Activated T-cell treated with anti-CD3 and anti-CD28 coated beads, Interleukin-2, amount 50 U/mL, for 24 hours (primary cell): ENCODE results near the gene TRABD2B.
A peak's percentile ranks its signal among the peaks of the same experiment; 100 is the strongest.

ENCODE experiments used
- DNase-seq: peaks from one replicate; pipeline ENCODE4 v3.0.0-alpha.2; 2020
- H3K27ac Mint-ChIP-seq: 2 replicates; pipeline ENCODE4 v1.8.0; 2020; ENCODE audit warnings: mild to moderate bottlenecking, mixed read lengths
- H3K27me3 Mint-ChIP-seq: 2 replicates; pipeline ENCODE4 v1.8.0; 2020; ENCODE audit warnings: mixed read lengths
- H3K36me3 Mint-ChIP-seq: 2 replicates; pipeline ENCODE4 v1.8.0; 2020; ENCODE audit warnings: low read depth, mixed read lengths
- H3K4me1 Mint-ChIP-seq: 2 replicates; pipeline ENCODE4 v1.8.0; 2020; ENCODE audit warnings: low read depth, mixed read lengths
- H3K4me3 Mint-ChIP-seq: 2 replicates; pipeline ENCODE4 v1.8.0; 2020; ENCODE audit warnings: mild to moderate bottlenecking, moderate library complexity, mixed read lengths
- H3K9me3 Mint-ChIP-seq: 2 replicates; pipeline ENCODE4 v1.8.0; 2020; ENCODE audit warnings: mixed read lengths

The TRABD2B gene

DNA sequence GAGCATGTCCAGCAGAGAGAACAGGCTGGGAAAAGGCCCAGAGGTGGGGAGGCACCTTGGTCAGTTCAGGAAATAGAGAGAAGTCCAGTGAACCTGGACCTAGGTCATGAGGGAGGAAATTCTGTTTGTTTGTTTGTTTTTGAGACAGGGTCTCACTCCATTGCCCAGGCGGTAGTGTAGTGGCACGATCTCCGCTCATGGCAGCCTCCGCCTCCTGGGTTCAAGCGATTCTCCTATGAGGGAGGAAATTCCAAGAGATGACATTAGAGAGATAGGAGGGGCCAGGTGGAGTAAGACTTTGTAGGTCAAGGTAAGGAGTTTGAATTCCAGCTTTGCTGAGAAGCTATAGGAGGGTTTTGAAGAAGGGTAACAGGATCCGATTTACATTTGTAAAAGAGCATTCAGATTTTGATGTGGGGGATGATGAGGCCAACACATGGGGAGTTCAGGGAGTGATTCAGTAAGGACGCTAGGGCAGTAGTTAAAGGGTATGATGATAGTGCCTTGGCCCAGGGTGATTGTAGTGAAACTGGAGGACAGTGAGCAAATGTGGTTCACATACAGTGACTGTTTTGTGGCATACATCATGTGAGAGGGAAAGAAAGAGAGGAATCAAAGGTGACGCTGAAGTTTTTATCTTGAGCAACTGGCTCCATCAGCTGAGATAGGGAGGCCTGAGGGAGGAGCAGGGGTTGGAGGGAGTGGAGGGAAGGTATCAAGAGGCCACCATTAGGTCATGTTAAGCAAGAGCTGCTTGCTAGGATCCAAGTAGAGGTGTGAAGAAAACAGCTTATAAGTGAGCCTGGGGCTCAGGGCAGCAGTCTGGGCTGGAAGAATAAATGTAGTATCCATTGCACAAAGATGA lies 8.3 kb upstream of the TRABD2B start:
- DNase-seq, result no peak

DNA sequence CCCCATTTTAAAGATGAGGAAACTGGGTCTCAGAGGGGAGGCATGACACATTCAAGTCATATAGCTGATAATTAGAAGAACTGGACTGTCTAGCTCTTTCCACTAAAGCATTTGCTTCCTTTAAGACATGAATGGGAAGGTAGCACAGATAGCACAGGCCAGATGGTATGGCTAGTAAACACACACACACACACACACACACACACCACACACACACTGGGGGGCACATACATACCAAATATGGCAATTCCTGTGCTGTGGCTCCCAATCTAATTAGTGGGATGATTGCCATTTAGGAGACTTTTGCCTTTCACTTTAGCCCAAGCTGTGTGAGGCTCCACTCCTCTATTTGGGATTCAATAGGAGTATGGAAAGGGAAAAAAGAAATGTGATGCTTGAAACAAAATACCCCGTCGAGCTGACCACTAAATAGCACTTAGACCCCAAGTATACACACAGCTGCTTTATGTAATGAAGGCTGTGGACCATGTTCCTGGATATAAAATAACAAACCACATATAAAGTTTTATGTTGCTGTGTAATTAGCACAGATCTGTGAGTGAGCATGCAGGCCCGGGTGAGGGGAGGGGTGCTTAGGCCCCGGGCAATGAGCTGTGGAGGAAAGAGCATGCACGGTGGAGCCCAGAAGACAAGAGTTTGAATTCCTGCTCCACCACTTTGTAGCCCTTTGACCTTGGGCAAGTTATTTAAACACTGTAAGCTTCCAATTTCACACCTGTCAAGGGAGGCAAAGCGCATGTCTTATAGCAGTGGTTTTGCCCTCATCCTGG lies 6.8 kb upstream of the TRABD2B start:
- Mint-ChIP-seq H3K4me3 (no peak overlapping the region), H3K4me1 (no peaks in the 10 kb centered on the region), H3K9me3 (no peaks in the 10 kb centered on the region), H3K27me3 (peaks cover 25% of the 10 kb centered on the region), H3K27ac (no peak overlapping the region), H3K36me3 (no peaks in the 10 kb centered on the region)
- DNase-seq, result no peak

More for the DNA sequence above, 8.3 kb upstream of the TRABD2B start:
- no peaks in the 10 kb centered on the region for H3K36me3 Mint-ChIP-seq
- H3K27me3 Mint-ChIP-seq, result peaks cover 12% of the 10 kb centered on the region
- H3K9me3 Mint-ChIP-seq, result no peaks in the 10 kb centered on the region
- no peaks in the 10 kb centered on the region for H3K4me1 Mint-ChIP-seq
- H3K27ac Mint-ChIP-seq, result no peak overlapping the region
- H3K4me3 Mint-ChIP-seq, result no peak overlapping the region

- Mint-ChIP-seq H3K9me3 (no peaks in the 10 kb centered on the region), H3K27me3 (peaks cover 41% of the 10 kb centered on the region), H3K4me3 (no peak overlapping the region), H3K4me1 (peaks cover 2% of the 10 kb centered on the region), H3K36me3 (no peaks in the 10 kb centered on the region), H3K27ac (no peak overlapping the region)
- no peak for DNase-seq
Measured at GRCh38 chr1:48002142-48002541, 5.0 kb upstream of the TRABD2B start.

DNA sequence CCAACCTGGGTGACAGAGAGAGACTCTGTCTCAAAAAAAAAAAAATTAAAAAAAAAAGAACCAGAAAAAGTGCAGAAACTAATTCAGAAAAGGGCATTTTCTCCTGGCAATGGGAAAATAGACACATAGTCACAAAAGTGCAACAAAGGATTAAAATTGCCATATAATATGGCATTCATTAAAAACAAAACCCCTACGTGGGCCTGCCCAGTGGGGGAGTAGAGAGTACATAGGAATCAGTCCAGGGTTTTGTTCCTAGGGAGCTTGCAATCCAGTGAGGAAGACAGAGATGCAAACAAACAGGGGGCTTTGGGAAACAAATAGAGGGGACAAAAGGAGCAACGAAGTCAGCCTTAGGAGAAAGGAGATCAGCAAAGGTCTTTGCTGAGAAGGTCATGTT lies 4.5 kb upstream of the TRABD2B start:
- Mint-ChIP-seq H3K9me3 (no peaks in the 10 kb centered on the region), H3K27ac (no peak overlapping the region), H3K27me3 (peaks cover 41% of the 10 kb centered on the region), H3K4me1 (peaks cover 2% of the 10 kb centered on the region), H3K36me3 (no peaks in the 10 kb centered on the region), H3K4me3 (no peak overlapping the region)
- DNase-seq, result no peak

- no peak for DNase-seq
- no peaks in the 10 kb centered on the region for H3K9me3 Mint-ChIP-seq
- H3K4me1 Mint-ChIP-seq, result peaks cover 5% of the 10 kb centered on the region
- H3K4me3 Mint-ChIP-seq, result no peak overlapping the region
- H3K36me3 Mint-ChIP-seq, result no peaks in the 10 kb centered on the region
- H3K27me3 Mint-ChIP-seq, result peaks cover 46% of the 10 kb centered on the region
- H3K27ac Mint-ChIP-seq, result no peak overlapping the region
Measured at GRCh38 chr1:48000883-48001282, 3.7 kb upstream of the TRABD2B start.

DNA sequence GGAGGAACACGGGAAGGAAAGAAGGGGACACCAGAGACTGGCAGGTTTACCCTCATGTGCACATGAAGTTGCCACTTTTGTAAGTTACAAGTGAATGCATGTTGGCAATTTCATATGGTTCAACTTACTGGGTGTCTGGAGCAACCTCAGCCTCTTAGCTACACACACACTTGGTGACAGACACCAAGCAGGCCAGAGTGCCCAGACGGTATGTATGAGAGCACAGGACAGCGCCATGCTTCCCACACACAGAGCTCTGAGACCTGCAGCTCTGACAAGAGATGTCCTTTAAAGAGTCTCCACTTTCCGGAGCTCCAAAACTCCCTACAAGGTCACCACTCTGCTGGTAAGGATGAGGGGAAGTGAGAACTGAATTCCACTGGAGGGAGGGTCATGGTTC lies 1.9 kb upstream of the TRABD2B start:
- no peak for DNase-seq
- Mint-ChIP-seq H3K4me3 (no peak overlapping the region), H3K27me3 (peaks cover 64% of the 10 kb centered on the region), H3K27ac (no peak overlapping the region), H3K36me3 (no peaks in the 10 kb centered on the region), H3K9me3 (no peaks in the 10 kb centered on the region), H3K4me1 (peaks cover 5% of the 10 kb centered on the region)

DNA sequence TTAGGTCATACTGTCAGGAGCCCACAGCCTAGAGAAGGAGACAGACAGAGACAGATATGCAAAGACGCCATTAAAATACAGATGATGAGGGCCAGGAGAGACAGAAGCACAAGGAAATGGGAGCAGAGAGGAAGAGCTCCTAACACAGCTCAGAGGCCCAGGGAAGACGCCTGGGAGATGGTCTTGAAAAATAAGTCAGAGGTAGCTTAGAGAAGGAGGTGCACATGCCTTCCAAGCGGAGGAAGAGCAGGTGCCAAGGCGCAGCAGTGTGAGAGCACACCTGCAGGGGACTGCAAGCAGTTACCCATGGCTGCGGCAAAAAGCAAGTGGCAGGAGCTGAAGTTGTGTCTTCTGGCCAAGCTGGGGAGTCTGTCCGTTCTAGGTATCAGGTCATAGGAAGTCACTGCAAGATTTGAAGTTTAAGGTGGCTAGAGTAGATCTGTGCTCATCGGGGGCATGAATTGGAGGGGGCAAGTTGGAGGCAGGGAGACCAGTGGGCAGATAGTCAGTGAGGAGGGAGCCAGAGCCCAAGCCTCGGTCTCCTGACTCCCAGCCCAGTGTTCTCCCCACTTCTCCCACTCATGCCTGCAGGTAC lies 1.3 kb upstream of the TRABD2B start:
- no peak for DNase-seq
- H3K4me1 Mint-ChIP-seq, result peaks cover 5% of the 10 kb centered on the region
- no peak overlapping the region for H3K4me3 Mint-ChIP-seq
- no peak overlapping the region for H3K27ac Mint-ChIP-seq
- no peaks in the 10 kb centered on the region for H3K36me3 Mint-ChIP-seq
- H3K27me3 Mint-ChIP-seq, result peaks cover 70% of the 10 kb centered on the region
- H3K9me3 Mint-ChIP-seq, result no peaks in the 10 kb centered on the region

DNA sequence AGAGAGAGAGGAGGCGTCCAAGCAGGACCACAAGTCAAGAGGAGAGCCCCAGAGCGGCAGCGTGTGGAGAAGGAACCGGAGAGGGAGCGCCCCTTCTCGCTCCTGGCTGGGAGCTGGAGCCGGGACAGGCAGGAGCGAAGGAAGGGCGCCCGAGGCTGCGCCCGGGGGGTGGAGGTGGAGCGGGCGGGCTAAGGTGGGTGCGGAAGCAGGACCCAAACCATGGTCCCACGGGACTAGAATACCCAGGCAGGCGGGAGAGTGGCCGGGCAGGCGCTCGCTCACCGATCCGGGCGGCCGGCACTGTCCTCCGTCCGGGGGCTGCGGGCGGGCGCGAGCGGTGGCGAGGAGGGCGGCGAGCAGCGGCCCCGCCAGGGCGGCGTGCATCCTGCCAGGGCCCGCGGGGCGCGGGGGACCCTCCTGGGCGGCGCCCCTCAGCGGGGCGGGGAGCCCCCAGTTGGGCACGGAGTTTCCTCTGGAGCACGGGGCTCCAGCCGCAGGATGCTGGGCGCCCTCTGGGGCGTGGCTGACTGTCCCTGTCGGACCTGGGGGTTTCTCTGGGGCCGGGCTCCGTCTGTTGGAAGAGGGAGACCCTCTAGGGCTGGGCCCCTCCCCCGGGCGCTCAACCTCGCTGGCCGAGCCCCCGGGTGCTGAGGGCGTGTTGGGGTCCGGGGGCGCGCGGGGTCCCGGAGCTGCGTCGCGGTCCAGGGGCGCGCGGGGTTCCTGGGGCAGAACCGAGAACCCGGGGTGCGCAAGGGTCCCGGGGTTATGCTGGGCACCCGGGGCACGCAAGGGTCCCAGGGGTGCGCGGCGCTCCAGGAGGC lies 569 bp downstream of the TRABD2B start:
- H3K9me3 Mint-ChIP-seq, result no peaks in the 10 kb centered on the region
- H3K4me3 Mint-ChIP-seq, result peak overlapping the region; percentile 58
- no peaks in the 10 kb centered on the region for H3K36me3 Mint-ChIP-seq
- H3K27me3 Mint-ChIP-seq, result peaks cover 74% of the 10 kb centered on the region
- H3K27ac Mint-ChIP-seq, result no peak overlapping the region
- DNase-seq, result no peak
- peaks cover 5% of the 10 kb centered on the region for H3K4me1 Mint-ChIP-seq

- Mint-ChIP-seq H3K4me3 (peak overlapping the region; percentile 58), H3K27me3 (peaks cover 78% of the 10 kb centered on the region), H3K4me1 (peaks cover 5% of the 10 kb centered on the region), H3K36me3 (no peaks in the 10 kb centered on the region), H3K9me3 (no peaks in the 10 kb centered on the region), H3K27ac (no peak overlapping the region)
- DNase-seq, result no peak
Measured at GRCh38 chr1:47996060-47996405, 1.2 kb downstream of the TRABD2B start.

DNA sequence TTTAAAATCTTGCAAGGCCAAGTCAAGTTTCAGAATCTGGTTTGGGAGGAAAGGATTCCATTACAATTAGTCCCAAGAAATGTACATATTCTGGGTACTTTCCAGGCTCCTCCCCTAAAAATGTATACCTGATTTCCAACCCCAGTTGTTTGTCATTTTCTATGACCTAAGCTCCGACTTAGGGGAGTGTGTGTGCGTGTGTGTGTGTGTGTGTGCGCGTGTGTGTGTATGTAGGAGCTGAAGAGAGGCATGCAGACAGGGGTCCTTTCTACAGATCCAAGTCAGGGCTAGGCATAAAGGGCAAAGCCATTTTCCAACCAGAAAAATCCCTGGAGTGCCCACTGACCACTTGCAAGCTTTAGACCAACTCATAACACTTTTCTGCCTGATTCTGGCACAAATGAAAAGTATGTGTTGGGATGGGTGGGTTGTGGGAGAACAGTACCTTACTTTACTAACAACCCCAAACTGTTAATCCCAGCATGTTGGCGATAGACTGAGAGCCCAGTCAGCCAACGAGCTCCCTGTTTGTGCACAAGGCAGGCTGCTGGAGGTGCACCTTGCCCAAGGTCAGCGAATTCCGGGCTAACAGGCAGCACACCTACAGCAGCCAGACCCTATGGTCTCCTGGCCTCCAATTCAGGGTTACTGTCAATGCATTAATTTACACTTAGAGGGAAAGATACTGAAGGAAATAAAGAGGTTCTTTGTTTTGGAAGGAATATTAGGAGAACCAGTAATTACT lies 1.7 kb downstream of the TRABD2B start:
- H3K36me3 Mint-ChIP-seq, result no peaks in the 10 kb centered on the region
- H3K9me3 Mint-ChIP-seq, result no peaks in the 10 kb centered on the region
- no peak overlapping the region for H3K27ac Mint-ChIP-seq
- peaks cover 5% of the 10 kb centered on the region for H3K4me1 Mint-ChIP-seq
- no peak for DNase-seq
- H3K27me3 Mint-ChIP-seq, result peaks cover 78% of the 10 kb centered on the region
- no peak overlapping the region for H3K4me3 Mint-ChIP-seq

DNA sequence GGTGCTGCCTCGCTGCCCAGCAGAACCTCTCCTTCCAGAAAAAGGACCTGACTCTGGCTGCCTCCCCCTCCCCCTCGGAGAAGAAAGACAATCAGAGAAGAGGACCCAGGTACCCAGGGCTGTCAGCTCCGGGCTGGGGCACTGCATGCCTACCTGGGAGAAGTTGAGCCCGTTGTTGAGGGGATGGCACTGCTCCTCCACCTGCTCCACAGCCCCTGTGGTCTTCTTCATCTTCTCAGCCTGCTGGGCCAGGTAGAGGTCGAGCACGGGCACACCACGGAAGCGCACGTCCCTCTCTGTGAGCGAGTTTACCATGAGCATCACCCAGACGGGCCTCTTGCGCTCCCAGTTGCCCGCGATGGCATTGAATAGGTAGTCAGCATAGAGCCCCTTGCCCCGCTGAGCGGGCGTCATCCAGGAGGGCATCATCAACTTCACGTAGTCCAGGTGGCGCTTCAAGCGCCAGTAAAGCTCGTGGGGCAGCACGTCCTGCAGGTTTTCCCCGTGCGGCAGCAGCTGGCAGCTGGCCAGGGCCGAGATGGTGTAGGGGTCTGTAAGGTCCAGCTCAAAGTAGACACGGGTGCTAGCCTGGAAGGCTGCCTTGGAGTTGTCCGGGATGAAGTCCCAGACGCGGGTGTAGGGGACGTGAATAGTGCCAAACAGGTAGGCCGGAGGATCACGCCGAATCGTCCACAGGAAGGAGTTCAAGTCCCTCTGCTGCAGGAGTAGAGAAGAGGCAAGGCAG lies 3.1 kb downstream of the TRABD2B start:
- Mint-ChIP-seq H3K27me3 (peaks cover 66% of the 10 kb centered on the region), H3K4me3 (no peak overlapping the region), H3K36me3 (no peaks in the 10 kb centered on the region)

DNA sequence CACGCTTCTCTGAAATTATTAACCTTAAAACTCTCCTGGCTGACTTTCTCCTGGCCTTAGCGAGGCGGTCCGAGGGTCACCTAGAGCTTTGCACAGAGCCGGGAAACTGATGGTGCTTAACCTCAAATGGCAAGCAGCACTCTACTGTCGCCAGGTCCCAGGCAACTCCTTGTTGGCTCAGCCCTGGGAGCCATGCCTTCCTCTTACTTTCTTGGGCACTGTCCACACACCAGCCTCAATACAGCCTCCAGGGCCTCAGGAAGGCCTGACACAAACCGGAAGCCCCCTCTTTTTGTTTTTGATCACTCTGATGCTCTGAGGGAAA lies 3.8 kb downstream of the TRABD2B start:
- H3K36me3 Mint-ChIP-seq, result no peaks in the 10 kb centered on the region

More for the DNA sequence above, 3.1 kb downstream of the TRABD2B start:
- Mint-ChIP-seq H3K27ac (no peak overlapping the region), H3K9me3 (no peaks in the 10 kb centered on the region), H3K4me1 (peaks cover 5% of the 10 kb centered on the region)
- no peak for DNase-seq

GRCh38 chr1:47992720-47993415 lies 4.3 kb downstream of the TRABD2B start:
- Mint-ChIP-seq H3K27ac (no peak overlapping the region), H3K4me3 (no peak overlapping the region), H3K36me3 (no peaks in the 10 kb centered on the region), H3K9me3 (no peaks in the 10 kb centered on the region), H3K27me3 (peaks cover 54% of the 10 kb centered on the region), H3K4me1 (peaks cover 5% of the 10 kb centered on the region)
- DNase-seq, result no peak

More for the DNA sequence above, 3.8 kb downstream of the TRABD2B start:
- peaks cover 60% of the 10 kb centered on the region for H3K27me3 Mint-ChIP-seq
- no peak overlapping the region for H3K27ac Mint-ChIP-seq
- DNase-seq, result no peak
- no peaks in the 10 kb centered on the region for H3K9me3 Mint-ChIP-seq
- peaks cover 5% of the 10 kb centered on the region for H3K4me1 Mint-ChIP-seq
- no peak overlapping the region for H3K4me3 Mint-ChIP-seq
